Epithelial cell of esophagus (primary cell): ENCODE data around the gene CAPZA1.

Experiments used
- DNase-seq: peaks from one replicate; pipeline ENCODE4 v3.0.0; 2010; ENCODE audit warnings: low read depth
- H3K4me3 ChIP-seq: 2 replicates; pipeline ENCODE4 v1.5.1; 2011; ENCODE audit warnings: mild to moderate bottlenecking, low read length, control low read depth
- TF ChIP-seq, protein P1 (sequence below): IDR thresholded peaks from 2 replicates; pipeline ENCODE4 v1.5.1; 2011; ENCODE audit warnings: low read depth, mild to moderate bottlenecking, low read length, control low read depth, inconsistent platforms; ENCODE audit not compliant: insufficient read depth; ENCODE audit errors: missing control alignments

CAPZA1 gene

DNA sequence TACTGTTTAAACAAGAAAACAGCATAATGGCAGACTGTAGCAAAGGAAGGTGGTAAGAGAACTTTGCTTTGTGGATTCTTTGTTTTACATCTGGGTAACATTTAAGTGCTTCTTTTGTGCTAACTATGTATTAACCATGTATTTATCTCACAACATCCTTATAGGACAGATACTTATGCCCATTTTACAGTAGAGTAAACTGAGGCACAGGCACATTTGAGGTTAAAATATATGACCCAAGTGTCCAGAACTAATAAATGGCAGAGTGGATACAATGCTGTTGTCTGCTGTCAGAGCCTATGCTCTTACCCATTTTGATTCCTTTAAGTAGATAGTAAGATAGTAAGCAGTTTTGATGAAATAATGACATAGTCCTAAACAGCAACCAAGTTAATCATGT, 7.3 kb downstream of the CAPZA1 start:
- TF ChIP-seq, protein P1, sequence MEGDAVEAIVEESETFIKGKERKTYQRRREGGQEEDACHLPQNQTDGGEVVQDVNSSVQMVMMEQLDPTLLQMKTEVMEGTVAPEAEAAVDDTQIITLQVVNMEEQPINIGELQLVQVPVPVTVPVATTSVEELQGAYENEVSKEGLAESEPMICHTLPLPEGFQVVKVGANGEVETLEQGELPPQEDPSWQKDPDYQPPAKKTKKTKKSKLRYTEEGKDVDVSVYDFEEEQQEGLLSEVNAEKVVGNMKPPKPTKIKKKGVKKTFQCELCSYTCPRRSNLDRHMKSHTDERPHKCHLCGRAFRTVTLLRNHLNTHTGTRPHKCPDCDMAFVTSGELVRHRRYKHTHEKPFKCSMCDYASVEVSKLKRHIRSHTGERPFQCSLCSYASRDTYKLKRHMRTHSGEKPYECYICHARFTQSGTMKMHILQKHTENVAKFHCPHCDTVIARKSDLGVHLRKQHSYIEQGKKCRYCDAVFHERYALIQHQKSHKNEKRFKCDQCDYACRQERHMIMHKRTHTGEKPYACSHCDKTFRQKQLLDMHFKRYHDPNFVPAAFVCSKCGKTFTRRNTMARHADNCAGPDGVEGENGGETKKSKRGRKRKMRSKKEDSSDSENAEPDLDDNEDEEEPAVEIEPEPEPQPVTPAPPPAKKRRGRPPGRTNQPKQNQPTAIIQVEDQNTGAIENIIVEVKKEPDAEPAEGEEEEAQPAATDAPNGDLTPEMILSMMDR: no peak
- H3K4me3 ChIP-seq: no peak overlapping the region
- DNase-seq: no peak

DNA sequence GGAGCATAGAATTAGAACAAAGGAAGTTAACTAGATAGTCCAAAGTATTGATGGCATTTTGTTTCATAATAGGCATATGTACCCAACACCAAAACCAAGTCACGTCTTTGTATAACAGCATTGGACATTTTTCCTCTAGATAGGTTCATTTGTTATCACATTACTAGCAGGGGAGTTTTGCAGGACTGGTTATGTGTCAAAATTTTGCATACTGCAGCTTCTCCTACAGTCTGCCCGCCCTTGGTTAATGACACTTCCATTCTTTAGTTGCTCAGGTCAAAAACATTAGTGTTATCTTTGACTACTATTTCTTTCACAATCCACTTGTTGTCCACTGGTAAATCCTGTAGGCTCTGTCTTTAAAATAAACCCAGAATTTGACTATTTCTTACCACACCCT, 8.9 kb downstream of the CAPZA1 start:
- no peak for DNase-seq
- no peak overlapping the region for H3K4me3 ChIP-seq
- TF ChIP-seq, protein P1: no peak

DNA sequence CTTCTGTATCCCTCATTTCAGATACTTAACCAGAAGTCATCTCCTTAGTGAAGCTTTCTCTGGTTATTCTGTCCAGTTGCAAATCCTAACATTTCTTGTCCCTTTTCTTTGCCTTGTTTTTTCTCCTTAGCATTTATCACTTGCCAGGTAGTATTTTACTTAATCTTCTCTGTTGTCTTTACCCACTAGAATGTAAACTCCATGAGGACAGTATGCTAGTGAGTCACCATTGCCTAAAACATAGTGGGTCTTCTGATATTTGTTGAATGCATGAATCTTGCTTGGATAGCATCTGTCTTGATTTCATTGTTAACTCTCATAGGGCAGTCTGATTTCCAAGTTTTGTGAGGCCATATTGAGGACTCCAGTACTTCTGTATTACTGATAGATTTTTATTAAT, 9.6 kb downstream of the CAPZA1 start:
- TF ChIP-seq, protein P1: no peak
- no peak for DNase-seq
- no peak overlapping the region for H3K4me3 ChIP-seq

DNA sequence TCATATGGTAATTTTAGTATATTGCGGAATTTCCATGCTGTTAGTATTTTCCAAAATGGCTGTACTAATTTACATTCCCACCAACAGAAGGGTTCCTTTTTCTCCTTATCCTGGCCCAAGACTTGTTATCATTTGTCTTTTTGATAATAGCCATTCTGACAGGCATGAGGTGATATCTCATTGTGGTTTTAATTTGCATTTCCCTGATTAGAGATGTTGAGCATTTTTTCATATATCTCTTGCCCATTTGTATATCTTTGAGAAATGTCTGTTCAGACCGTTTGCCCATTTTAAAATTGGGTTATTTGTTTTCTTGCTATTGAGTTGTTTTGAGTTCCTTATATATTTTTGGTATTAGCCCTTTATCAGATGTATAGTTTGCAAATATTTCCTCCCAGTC, 14.0 kb downstream of the CAPZA1 start:
- DNase-seq: no peak
- TF ChIP-seq, protein P1: no peak
- no peak overlapping the region for H3K4me3 ChIP-seq

DNA sequence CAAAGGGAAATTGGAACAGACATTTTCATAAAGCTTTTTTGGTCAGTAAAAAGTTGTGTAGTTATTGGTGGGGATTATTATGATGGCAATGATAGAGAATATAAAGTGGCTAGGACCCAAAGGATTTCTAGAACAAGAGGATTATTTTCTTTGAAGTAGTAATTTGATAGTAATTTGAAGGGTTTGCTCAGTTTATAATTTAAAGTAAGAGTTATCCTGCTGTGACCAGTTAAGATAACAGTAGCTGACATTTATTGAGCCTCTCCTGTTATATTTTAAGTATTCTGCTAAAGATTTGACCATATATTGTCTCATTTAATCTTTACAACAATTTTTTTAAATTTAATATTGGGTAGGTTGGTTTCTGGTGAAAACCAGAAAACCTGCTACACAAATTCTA, 14.7 kb downstream of the CAPZA1 start:
- no peak for DNase-seq
- TF ChIP-seq, protein P1: no peak
- no peak overlapping the region for H3K4me3 ChIP-seq

DNA sequence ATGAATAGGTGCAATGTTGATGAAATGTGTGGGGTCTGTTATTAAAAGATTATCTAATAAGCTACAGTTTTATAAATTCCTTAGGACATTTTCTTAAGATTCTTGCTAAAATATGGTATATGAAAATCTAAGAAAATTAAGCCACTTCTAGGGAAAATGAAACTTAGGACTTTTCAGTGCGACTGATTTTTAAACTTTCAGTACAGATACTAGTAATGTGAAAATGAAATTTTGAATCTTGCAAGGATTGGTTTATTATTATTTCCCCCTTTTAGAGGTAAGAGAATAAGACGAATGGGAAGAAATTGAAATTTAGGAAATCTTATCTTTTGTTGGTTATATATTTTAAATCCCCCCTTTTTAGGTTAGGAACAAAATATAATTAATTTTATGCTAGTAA, 16.4 kb downstream of the CAPZA1 start:
- H3K4me3 ChIP-seq: no peak overlapping the region
- no peak for DNase-seq
- TF ChIP-seq, protein P1: no peak

DNA sequence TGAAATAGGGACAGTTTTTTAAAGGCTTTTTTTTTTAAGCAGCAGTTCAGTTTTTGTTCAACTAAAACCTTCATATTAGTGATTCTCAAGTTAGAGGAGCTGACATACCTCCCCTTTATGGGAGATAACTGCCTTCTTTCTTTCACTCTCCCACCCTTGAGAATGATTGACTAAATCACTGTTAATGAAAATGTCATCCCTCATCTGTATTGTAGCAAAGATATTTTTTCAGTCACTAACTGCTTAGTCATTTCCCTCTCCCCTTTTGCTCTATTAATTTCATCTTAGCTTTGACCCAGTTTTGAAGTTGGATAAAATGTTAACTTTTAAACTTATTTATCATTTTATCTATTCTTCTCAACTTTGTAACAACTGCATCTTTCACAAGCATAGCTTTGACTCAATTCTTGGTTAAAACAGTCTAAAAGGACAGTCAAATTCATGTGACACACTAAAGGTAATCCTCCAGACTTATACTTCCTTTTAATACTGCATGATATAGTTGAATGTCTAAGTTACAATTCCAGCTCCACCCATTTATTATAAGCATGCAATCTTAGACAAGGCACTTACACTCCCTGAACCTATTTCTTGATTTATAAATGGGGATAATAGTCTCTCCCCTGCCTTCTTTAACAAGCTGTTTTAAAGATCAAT, 17.1 kb downstream of the CAPZA1 start:
- TF ChIP-seq, protein P1: no peak

More for the DNA sequence above, 17.1 kb downstream of the CAPZA1 start:
- no peak for DNase-seq
- H3K4me3 ChIP-seq: no peak overlapping the region
